Right hindlimb (tissue), 1 donor: ENCODE measurements around the gene RNF123.
"Not testable (repeated sequence)": the region's sequence is repeated elsewhere in the genome, so short reads cannot be mapped to it uniquely, and the experiment has no call there.

ENCODE experiments used
- DNase-seq: peaks from one replicate; pipeline ENCODE4 v3.0.0-alpha.2; 2018

Gene RNF123

DNA sequence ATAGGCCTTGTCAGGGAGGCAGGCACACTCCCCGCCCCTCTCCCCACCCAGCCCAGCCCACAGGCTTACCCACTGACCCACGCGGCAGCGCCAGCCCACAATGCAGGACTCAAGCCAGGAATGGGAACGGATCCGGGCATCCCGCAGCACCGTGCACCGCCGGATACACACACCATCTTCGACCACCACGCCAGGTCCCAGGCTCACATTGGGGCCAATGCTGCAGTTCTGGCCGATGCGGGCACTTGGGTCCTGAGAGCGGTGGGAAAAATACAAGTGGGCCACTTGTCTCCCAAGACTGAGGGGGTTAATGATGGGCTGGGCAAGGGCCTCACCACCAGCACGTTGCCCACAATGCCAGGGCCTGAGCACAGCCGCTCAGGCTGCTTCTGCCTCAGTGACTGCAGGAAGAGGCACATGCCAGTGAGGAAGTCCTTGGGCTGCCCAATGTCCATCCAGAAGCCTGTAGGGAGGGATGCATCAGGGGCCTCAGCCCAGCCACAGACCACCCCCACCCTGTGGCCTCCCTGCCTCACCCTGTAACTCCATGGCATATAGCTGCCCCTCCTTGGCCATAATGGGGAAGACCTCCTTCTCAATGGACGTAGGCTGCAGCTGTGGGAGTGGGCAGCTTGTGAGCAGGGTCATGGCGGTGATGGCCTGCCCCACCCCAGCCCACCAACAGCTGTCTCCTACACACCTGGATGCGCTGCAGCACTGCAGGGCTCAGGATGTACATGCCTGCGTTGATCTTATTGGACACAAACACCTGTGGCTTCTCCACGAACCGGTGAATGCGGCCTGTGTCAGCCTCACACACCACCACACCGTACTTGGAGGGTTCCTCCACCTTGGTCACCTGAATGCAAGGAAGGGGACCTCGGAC lies 32.8 kb downstream of the RNF123 start:
- peak; percentile 31 for DNase-seq

DNA sequence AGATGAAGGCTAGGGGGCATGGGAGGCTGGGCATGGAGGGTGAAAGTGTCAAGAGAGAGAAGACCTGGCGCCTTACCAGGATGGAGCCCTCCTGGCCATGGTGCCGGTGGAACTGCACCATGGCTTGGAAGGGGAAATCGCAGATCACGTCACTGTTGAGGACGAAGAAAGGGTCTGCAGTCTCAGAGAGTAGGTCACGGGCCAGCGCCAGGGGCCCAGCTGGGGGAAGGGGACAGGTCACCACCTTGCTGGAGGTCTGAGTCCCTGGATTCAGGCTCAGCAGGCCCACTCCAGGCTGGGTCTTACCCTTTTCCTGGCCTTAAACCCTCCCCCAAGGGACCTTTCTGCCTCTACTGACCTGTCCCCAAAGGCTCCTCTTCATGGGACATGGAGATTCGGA lies 33.5 kb downstream of the RNF123 start:
- DNase-seq = peak; percentile 28

DNA sequence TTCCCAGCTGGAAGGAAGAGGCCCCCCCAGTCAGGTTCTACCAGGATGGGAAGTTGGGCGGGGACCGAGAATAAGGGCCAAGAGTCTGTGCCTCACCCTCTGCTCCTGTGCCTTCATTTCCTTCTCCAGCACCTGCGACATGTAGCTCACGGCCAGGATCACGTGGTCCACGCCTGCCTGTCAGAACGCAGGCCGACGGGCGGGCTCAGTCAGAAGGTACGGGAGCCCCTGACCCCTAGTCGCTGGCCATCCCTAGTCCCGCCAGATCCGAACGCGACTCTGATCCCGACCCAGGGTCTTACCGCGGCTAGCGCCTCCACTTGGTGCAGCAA lies 33.9 kb downstream of the RNF123 start:
- peak; percentile 56 for DNase-seq

DNA sequence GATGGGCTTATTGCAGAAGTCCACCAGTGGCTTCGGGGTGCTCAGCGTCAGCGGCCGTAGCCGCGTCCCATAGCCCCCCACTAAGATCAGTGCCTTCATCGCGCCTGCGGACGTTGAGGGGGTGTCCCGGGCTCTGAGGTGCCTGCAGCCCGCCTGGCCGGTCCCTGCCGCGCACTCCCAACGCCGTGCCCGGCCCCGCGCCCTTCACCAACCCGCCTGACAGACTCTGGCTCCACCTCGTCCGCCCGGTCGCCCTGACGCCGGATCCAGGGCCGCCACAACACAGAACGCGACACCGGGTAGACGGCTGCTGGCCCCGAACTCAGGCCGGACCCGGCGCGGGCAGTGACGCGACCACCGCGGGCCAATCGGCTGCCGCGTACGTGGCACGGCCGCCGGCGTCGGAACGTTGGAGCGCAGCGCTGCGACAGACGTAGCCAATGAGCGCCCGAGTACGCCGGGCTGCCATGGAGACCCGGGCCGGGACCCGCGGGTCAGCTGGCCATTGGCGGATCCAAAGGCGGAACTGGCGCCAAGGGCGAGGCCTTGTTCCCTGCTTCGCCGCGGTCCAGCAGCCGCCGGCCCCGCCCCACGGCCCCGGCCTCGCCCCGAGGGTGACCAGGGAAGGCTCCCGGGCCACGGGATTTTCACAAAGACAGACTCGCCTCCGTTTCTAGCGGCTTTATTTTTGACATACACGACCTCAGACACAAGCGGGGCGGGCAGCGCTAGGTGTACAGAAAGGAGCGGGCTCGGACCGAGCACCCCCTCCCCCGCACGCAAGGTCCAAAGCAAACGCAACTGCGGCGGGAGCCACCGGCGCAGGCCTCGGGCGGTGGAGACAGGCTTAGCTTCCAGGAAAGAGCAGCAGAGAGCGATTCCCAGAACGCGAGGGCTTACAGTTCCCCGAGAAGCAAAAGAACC lies 34.5 kb downstream of the RNF123 start, which contains the start of gene GMPPB:
Gene GMPPB (minus strand): TSS at position 324 of the 924 bp plus-strand sequence. CDS start 225 bp downstream, at position 99.
- peak; percentile 99 for DNase-seq

DNA sequence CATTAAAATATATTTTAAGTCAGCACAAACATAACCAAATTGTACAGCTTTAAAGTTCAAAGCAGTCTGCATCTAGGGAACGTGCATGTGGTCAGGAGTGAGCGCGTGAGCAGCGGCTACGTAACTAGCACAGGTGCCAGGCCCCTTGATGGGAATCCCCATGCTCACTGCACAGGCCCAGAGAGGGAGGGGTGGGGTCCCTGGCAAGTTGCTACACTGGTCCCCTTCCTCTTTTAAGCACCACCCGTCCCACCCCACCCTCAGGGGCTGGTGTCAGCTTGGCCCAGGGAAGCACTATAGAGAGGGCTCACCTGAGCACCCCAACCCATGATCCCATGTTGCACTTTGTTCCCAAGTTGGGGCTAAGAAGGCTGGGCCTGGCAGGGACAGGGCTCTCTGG lies 35.2 kb downstream of the RNF123 start:
- DNase-seq = peak; percentile 44

DNA sequence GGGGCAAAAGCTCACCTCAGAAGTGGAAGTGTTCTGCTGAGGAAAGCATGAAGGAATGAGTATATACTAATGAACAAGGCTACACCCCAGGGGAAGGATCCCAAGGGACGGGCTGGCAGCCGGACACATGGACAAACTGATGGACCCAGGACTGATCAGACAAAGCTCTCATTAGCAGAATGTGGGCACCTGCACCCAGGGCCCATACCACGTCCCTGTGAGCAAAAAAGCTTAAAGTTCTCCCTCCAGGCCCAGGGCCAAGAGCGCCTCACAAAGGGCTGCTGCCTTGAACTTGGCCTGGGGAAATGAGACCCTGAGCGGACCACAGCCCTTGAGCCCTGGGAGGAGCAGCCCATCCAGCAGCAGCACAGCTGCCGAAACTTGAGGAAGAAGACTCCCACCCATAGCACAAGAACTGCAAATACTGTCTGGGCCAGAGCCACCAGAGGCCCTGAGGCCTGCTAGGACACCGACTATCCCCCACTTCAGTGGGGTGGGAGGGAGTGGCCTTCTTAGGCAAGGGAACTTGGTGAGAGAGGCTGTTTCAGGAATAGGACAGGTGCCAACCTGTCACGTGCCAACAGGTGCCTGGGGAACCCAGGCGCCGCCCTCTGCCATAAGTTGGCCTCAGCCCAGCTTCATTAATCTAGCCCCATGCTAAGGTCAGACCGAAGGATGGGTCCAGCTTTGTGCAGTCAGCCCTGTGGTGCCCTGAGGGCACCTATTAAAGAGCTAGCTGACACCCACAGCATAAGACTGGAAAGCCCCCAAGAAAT lies 36.7 kb downstream of the RNF123 start:
- no peak for DNase-seq

DNA sequence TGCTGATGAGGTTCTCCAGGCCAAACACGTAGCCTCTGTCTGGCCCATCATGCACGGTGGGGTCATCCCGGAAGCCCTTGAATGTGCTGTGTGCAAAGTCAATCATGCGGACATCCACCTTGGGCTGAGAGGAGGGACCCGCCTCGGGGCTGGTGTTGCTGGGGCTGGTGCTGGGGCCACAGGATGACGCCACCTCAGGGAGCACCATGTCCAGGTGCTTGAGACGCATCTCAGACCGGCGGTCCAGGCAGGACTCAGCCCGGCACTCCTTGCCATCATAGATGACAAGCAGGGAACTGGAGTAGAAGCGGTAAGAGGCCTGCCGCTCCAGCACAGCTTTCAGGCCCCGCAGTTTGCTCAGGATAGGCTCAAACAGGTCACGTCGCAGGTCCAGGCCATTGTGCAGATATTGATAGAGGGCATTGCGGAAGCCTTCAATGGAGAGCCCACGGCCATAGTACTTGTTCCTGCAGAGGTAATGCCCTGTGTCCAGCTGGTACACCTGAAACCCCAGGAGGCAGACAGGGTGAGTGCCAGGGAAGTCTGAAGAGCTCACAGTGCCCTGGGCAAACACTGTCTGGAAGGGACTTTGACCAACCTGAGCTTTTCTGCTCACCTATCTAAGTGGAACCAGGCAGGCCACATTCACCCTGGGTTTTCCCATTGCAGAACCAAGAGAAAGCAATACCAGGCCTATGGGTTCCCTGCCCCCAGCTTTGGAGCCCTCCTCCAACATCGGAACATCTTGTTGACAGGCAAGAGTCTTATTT lies 38.0 kb downstream of the RNF123 start:
- no peak for DNase-seq

DNA sequence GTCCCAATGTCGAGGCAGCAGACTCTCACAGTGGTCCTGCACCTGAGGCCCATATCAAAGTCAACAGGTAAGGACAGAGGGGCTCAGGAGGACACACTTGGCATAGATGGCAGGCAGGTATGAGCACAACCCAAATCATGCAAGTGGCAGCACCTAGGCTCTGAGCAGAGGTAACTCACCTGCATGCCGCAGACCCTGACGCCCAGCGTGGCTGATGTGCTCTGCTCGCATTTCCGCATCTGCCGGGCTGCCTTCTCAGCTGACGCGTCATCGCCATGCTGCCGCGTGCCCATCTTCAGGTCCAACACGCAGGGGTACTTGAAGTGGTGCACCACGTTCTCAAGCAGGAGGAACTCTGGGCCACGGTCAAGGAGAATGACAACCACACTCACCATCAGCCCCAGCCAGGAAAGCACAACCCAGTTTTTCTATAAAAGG lies 38.6 kb downstream of the RNF123 start:
- DNase-seq = no peak

DNA sequence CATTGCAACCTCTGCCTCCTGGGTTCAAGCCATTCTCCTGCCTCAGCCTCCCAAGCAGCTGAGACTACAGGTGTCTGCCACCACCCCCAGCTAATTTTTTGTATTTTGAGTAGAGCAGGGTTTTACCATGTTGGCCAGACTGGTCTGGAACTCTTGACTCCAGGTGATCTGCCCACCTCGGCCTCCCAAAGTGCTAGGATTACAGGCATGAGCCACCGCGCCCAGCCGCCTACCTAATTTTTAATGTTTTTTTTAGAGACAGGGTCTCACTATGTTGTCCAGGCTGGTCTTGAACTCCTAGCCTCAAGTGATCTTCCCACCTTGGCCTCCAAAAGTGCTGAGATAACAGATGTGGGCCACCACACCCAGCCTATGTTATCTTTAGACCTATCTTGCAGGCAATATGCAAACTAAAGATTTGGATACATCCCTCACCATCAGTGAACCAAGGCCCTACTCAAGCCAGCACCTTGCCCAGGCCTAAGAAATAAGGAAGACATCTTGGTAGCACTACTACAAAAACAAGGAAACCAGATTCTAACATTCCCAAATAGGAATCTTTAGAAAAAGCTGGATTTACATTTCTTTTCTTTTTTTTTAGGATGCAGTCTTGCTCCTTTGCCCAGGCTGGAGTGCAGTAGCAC lies 40.7 kb downstream of the RNF123 start:
- DNase-seq = no peak

DNA sequence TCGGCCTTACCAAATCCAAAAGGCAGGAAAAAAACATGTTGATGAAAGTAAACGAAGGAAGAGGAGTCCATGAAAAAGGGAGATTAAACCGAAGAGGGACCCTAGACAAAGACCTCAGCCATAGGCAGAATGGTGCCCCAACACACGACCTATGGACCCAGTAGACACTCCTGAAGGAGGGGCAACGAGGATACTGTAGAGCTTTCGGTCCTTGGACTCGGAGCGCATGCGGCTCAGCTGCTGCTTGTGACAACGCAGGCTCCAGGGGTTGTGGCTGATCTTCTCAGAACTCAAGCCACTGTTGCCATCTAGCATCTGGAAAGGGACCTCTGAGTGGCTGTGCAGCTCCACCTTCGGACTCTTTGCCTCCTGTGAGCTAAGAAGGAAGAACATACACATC lies 43.2 kb downstream of the RNF123 start:
- no peak for DNase-seq

DNA sequence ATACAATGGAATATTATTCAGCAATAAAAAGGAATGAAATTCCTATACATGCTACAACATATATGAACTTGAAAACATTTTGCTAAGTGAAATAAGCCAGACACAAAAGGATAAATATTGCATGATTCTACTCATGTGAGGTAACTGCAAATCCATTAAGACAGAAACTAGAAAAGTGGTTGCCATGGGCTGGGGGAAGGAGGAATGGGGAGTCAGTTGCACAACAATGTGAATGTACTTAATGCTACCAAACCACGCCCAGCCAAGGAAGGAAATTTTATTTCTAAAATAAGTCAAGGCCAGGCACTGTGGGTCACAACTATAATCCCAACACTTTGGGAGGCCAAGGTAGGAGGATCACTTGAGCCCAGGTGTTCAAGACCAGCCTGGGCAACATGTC lies 44.2 kb downstream of the RNF123 start:
- no peak for DNase-seq

DNA sequence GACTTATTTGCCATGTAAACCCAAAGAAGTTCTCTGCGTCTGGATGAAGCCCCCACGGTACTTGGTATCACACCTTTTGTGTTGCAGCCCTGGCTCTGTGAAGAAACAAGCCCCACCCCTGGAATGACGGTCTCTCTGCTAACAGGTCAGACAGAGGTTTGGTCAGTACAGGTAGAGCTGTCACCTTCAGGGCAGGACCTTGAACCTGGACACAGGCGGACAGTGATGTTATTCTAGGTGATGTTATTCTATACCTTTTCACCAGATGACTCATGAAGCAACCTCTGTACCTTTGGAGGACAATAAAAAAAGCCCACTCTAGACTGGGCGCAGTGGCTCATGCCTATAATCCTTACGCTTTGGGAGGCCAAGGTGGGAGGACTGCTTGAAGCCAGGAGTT lies 45.4 kb downstream of the RNF123 start:
- no peak for DNase-seq

DNA sequence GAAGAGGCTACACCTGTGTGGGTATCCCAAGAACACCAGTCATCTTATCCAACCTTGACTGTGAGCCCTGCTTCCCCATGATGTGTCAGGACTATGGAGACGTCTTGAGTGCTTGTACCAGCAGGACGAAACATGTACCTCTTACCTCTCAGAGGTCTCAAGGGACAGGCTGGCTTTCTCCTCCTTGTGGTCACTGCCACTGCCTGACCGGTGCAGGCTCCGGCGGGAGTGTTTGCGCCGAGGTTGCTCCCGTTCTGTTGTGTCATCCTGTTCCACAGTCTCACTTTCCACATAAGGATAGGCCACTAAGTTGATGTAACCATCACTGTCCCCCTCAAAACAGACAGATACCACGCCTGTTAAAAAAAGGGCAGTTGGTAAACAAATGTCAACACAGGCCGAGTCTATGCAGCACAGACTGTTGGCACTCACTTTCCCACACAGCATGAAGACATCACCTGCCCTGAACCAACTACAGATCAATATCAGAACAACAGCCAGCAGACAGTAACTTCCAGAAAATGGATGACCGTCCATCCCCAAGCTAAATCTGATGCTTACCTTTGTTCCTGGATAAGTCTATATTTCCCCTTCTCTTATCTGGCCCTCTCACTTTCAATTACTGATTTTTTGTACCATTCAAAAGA lies 48.8 kb downstream of the RNF123 start:
- DNase-seq = no peak

DNA sequence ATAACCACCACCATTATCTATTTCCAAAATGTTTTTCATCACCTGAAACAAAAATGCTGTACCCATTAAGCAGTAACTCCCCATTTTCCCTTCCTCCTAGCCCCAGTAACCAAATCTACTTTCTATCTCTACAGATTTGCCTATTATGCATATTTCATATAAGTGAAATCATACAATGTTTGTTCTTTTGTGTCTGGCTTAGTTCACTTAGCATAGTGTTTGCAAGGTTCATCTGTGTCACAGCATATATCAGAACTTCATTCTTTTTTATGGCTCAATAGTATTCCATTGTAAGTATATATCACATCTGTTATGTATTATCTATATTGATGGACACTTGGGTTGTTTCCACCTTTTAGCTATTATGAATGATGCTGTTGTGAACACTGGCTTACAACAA lies 51.1 kb downstream of the RNF123 start:
- no peak for DNase-seq

DNA sequence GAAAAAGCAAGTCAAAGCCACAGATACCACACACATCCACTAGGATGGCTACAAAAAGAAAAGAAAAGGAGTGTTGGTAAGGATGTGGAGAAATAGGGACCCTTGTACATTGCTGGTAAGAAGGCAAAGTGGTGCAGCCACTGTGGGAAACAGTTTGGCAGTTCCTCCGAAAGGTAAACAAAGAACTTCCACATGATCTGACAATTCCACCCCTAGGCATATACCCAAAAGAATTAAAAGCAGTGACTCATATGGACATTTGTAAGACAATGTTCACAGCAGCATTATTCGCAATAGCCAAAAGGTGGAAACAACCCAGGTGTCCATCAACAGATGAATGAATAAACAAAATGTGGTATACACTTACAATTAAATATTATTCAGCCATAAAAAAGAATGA lies 56.6 kb downstream of the RNF123 start:
- no peak for DNase-seq

DNA sequence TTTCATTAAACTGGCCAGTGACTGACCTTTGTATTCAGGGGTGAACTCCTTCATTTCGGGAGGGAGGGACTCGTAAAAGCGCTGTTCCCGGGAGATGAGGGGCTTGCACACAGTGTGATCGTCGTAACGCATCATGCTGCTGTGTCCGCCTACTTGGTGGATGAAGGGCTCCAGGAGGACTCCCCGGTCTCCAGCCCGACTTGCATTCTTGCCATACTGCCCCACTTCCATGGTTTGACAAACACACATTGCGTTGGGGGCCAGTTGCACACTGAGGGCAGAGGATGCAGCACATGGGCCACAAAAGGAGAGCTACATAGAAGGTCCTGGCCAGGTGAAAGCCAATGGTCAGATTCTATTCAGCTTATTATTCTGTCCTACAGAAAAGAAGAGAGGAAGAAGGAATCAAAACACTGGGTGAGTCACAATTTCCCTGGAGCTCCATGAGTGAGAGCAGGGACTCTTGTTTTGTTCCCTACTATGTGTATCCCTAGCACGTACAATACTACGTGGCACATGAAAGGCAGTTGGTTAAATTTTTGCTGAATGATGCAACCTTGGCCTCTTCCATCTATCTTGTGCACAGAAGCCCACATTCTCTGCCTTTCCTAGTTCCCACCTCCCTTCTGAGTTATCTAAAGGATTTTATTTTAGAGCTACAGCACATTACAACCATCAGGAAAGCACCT lies 58.6 kb downstream of the RNF123 start:
- no peak for DNase-seq

DNA sequence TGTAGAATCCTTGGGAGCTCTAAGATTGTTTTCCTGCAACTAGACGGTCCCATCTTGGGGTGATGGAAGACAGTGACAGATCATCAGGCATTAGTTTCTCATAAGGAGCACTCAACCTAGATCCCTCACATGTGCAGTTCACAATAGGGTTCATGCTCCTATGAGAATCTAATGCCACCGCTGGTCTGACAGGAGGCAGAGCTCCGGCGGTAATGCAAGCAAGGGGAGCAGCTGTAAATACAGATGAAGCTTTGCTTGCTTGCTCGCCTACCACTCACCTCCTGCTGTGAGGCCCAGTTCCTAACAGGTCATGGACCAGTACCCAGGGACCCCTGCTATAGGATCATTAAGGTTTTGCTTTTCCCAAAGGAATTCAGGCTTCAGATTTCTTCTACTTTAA lies 59.5 kb downstream of the RNF123 start:
- not testable (repeated sequence) for DNase-seq

DNA sequence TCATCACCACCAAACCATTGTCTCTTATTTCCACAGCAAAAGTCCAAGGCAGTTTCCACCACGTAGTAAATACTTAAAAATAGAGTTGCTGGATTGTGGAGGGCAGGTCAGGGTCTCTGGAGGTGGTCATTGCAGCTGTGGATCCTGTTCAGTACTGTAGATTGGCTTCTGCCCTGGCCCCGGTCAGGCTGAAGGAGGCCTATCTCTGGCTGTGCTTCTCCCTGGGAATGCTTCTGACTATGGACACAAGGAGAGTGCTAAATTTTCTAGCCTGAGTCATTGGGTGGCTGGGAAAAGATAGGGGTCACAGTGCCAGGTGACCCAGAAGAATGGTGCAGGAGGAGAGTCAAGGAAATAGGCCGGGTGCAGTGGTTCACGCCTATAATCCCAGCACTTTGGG lies 60.7 kb downstream of the RNF123 start:
- no peak for DNase-seq

DNA sequence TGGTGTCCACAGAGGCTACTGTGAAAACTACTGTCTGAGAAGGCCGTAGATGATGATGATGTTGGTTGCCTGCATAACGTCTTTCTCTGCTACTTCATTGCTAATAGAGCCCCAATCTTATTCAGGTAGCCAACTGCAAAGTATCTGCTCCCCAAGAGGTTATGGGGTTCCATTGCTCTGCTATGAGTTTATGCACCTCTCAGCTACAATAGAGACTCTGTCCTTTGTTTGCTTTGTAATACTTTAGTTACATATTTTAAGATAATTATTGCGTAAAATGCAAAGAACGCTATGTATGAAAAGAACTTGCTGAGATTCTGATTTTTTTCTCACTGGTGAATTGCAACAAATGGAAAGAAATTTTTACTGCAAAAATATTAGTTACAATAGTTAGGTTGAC lies 62.1 kb downstream of the RNF123 start:
- DNase-seq = no peak

DNA sequence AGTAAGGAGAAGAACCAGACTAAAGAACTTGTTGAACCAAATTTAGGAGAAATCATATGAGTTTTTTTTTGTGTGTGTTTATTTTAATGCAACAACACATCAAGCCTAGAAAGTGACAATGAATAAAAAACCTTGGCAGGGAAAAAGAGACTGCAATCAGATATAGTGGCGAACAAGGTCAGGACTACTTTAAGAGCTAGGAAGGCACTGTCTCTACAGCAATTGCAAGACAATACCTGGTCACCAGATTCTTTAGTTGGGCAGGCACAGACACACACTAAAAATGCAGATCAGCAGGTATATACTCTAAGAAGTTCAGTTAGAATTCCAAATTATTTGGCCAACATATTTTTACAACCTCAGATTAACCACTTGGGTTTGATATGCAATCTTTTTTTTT lies 65.2 kb downstream of the RNF123 start:
- DNase-seq = no peak

DNA sequence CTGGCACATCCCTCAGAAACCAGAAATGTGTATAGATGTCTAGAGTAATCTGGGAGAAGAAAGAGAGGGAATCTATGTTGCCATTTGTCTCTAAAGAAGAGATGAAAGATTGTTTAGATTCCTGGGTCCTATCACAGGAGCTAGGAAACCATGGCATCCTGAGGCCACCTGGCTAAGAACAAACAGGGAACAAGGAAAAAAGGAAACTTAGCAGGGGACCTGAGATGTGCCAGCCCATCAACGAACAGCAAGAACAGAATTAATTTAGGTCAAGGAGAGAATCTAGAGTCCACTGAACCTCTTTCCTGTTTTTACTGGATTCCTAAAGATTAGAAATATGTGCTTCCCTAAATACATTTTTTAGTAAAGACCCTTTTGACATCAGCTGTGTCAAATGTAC lies 66.7 kb downstream of the RNF123 start:
- DNase-seq = no peak
